RWPE2 (cell line): ENCODE measurements around the gene ARHGAP15.

Experiments
- ATAC-seq: fragments of 200-7000 bp; cut with Tn5 transposase; 3 replicates; pipeline ENCODE4 v1.9.1; 2021; ENCODE audit warnings: low read depth
- DNase-seq: peaks from one replicate; pipeline ENCODE4 v3.0.0-alpha.2; 2020; ENCODE audit warnings: low spot score
- H3K27ac ChIP-seq: fragments of 450-650 bp; 2 replicates; pipeline ENCODE4 v1.5.1; 2017; ENCODE audit warnings: mild to moderate bottlenecking; ENCODE audit not compliant: poor library complexity, severe bottlenecking
- H3K27me3 ChIP-seq: fragments of 250-450 bp; sonication (Bioruptor Pico); 2 replicates; pipeline ENCODE4 v1.5.1; 2021; ENCODE audit warnings: mild to moderate bottlenecking, moderate library complexity; ENCODE audit not compliant: insufficient read depth, poor library complexity, severe bottlenecking
- H3K36me3 ChIP-seq: fragments of 250-450 bp; sonication (Bioruptor Pico); 2 replicates; pipeline ENCODE4 v1.5.1; 2020; ENCODE audit warnings: low read depth, mild to moderate bottlenecking, moderate library complexity
- H3K4me1 ChIP-seq: fragments of 250-450 bp; sonication (Bioruptor Pico); 2 replicates; pipeline ENCODE4 v1.5.1; 2021; ENCODE audit warnings: mild to moderate bottlenecking, moderate library complexity; ENCODE audit not compliant: insufficient read depth, poor library complexity, severe bottlenecking
- H3K4me3 ChIP-seq: fragments of 250-450 bp; sonication (Bioruptor Pico); 2 replicates; pipeline ENCODE4 v1.5.1; 2021; ENCODE audit warnings: mild to moderate bottlenecking, moderate library complexity; ENCODE audit not compliant: severe bottlenecking
- H3K9me3 ChIP-seq: fragments of 250-450 bp; sonication (Bioruptor Pico); 2 replicates; pipeline ENCODE4 v1.5.1; 2021; ENCODE audit warnings: mild to moderate bottlenecking, moderate library complexity; ENCODE audit not compliant: severe bottlenecking
- CTCF ChIP-seq: fragments of 450-650 bp; IDR thresholded peaks from one replicate; pipeline ENCODE4 v1.5.1; 2017; ENCODE audit warnings: mild to moderate bottlenecking, moderate library complexity; ENCODE audit not compliant: poor library complexity, severe bottlenecking

Gene ARHGAP15

DNA sequence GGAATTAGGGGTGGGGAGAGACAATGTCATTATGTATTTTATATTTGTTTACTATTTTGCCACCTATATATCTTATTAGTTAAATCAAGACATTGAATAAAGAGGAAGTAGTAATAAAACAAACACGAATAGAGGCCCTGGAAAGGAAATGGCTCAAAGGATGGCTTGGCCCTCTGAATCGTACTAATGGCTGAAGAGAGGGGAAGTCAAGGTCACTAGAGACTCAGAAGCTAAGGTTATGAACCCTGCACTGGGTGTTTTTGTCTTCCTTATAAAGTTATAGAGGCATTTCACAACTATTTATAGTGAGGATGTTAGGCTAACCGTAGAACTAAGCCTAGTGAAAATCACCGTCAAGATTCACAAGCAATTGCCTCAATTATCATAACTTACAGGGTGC is 685.9 kb downstream of the ARHGAP15 start:
- no peak overlapping the region for H3K4me3 ChIP-seq
- no peak for ATAC-seq
- peaks cover 4% of the 10 kb centered on the region for H3K4me1 ChIP-seq
- no peak for DNase-seq
- no peak for TF ChIP-seq CTCF
- no peaks in the 10 kb centered on the region for H3K36me3 ChIP-seq
- H3K27me3 ChIP-seq = no peaks in the 10 kb centered on the region
- no peaks in the 10 kb centered on the region for H3K9me3 ChIP-seq
- no peak overlapping the region for H3K27ac ChIP-seq

GRCh38 chr2:143816916-143817315 is 687.7 kb downstream of the ARHGAP15 start:
- no peaks in the 10 kb centered on the region for H3K27me3 ChIP-seq
- H3K9me3 ChIP-seq = no peaks in the 10 kb centered on the region
- no peak overlapping the region for H3K4me3 ChIP-seq
- no peaks in the 10 kb centered on the region for H3K36me3 ChIP-seq
- H3K27ac ChIP-seq = no peak overlapping the region
- ATAC-seq = no peak
- DNase-seq = no peak
- no peak for TF ChIP-seq CTCF
- H3K4me1 ChIP-seq = peaks cover 4% of the 10 kb centered on the region
